ENCODE measurements around the gene CLIP2.
"Not testable (repeated sequence)": the region's sequence is repeated elsewhere in the genome, so short reads cannot be mapped to it uniquely, and the experiment has no call there.

The CLIP2 gene

DNA sequence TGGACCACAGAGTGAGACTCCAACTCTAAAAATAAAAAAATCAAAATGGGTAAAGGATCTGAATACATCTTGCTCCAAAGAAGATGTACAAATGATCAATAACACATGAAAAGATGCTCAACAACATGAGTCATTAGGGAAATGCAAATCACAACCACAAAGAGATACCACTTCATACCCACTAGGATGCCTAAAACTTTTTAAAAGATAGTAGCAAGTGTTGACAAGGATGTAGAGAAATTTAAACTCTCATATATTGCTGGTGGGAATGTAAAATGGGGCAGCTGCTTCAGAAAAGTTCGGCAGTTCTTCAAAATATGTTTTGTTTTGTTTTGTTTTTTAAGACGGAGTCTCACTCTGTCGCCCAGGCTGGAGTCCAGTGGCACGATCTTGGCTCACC, 118.8 kb downstream of the CLIP2 start:
- no peak for DNase-seq

DNA sequence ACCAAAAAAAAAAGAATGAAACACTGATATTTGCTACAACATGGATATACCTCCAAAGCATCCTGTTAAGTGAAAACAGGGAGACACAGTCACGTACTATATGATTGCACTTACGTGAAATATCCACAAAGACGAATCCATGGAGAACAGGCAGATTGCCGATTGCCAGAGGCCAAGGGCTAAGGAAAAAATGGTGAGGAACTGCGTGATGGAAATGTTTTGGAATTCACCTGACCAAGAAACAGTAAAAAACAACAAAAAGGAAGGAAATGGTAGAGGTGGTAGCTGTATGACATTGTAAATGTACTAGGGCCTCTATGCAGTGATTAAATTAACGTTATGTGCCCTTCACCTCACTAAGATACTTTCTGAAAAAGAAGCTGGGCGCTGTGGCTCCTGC, 120.4 kb downstream of the CLIP2 start:
- DNase-seq: no peak

DNA sequence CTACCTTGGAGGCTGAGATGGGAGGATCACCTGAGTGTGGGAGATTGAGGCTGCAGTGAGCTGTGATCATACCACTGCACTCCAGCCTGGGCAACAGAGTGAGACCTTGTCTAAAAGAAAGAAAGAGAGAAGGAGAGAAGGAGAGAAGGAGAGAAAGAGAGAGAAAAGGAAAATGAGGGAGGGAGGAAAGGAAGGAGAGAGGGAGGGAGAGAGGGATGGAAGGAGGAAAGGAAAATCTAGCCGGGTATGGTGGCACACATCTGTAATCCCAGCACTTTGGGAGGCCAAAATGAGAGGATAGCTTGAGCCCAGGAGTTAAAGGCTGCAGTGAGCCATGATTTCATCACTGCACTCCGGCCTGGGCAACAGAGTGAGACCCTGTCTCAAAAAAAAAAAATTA, 121.6 kb downstream of the CLIP2 start:
- DNase-seq: no peak

DNA sequence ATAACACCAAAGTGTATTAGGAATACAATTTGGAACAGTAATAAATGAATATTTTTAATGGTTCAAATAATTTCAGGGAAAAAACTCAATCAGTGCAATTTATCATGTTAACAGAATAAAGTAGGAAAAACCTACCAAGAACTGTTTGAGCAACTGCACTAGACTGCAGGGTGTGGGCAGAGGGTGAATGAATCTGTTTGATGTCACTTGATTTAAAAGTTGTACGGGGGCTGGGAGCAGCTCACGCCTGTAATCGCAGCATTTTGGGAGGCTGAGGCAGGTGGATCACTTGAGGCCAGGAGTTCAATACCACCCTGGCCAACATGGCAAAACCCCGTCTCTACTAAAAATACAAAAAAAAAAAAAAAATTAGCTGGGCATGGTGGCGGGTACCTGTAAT, 122.4 kb downstream of the CLIP2 start:
- DNase-seq: not testable (repeated sequence)

DNA sequence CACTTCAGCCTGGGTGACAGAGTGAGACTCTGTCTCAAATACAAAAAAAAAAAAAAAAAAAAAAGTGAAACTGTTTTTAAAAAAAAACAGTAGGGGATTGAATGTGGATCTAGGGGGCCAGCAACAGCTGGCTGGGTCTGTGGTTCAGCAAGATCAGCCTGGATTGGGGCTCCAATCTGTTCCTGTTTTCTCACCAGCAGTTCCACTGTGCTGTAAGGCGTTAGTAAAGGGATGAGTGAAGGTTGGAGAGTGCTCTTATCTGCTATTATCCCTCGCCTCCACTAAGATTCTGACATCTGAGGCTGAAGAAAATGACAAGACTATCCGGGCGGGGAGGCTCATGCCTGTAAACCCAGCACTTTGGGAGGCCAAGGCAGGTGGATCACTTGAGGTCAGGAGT, 122.8 kb downstream of the CLIP2 start:
- peak; percentile 56 for DNase-seq

DNA sequence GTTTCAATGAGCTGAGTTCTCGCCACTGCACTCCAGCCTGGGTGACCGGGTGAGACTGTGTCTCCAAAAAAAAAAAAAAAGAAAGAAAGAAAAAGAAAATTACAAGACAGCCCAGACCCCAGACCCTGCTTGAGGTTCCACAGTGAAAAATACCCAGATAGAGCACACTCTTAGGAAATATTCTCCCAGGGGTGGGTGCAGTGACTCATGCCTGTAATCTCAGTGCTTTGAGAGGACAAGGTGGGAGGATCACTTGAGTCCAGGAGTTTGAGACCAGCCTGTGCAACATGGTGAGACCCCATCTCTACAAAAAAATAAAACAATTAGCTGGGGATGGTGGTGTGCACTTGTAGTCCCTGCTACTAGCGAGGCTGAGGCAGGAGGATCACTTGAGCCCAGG, 123.4 kb downstream of the CLIP2 start:
- no peak for DNase-seq

DNA sequence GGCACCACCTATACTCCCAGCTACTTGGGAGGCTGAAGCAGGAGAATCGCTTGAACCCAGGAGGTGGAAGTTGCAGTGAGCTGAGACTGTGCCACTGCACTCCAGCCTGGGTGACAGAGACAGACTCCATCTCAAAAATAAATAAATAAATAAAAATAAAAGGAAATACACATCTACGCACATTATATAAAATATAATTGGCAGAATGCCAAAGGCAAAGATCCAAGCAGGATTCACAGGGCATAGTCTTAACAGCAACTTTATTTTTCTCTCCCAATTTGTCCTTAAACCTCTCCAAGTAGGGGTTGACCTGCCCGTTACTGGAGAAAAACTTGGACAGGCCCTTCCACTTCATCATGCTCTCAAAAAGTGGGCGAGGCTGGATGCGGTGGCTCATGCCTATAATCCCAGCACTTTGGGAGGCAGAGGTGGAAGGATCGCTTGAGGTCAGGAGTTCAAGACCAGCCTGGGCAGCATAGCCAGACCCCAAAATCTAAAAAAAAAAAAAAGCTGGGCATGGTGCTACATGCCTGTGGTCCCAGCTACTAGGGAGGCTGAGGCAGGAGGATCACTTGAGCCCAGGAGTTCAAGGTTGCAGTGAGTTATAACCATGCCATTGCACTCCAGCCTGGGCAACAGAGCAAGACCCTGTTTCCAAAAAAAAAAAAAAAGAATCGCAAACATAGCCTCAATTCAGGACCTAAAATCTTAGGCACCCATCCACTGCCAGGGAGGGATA, 125.6 kb downstream of the CLIP2 start:
- not testable (repeated sequence) for DNase-seq

DNA sequence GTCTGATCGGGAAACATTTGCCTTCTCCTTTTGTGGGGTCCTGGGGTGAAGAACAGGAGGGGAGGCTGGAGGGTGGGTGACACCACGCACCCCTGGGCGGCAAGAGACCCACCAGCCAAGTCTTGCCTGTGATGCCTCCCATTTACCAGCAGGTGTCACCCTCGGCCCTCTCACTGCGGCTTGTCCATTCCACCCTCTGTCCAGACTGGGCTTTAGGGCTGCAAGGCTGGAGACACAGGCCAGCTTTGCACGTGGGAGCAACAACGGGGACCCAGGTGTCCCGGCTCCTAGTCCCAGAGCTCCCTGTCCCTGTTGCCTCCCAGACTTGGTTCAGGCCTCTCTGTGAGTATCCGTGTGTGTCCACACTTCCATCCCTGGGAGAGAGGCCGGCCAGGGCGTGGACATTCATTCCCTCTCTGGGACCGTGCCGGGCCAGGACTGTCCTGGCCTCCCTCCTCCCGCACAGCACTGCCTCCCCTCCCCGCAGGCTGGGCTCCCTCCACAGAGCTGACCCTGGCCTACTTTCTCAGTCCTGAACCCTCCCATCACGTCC, 128.3 kb downstream of the CLIP2 start:
- peak; percentile 74 for DNase-seq

DNA sequence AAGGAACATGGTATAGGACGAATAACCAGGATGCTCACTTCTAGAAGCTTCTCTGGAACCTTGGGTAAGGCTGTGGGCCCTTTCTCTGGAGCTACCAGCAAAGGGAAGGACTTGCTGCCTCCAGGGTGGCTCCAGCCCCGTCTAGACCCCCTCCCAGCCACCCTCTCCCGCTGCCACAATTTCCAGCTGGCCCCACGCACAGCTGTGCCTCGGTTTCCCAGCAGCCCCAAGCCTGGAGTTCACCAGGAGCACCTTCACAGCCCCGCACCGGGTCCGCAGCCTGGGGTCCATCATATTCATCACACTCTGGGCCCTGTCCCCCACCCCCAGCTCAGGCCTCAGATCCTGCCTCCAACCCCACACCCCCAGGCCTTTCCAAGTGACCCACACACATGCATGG, 128.9 kb downstream of the CLIP2 start:
- DNase-seq: no peak

DNA sequence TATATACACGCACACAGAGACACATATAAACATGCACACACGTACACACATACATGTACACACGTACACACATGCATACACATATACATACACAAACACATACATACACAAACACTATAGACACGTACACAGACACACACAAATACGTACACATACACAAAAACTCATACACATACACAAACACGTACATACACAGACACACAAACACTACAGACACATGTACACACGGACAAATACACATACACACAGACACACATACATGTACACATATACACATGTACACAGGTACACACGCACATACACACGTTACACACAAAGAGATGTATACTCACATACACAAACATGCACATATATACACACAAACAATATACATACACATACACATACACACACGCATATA, 129.3 kb downstream of the CLIP2 start:
- no peak for DNase-seq

DNA sequence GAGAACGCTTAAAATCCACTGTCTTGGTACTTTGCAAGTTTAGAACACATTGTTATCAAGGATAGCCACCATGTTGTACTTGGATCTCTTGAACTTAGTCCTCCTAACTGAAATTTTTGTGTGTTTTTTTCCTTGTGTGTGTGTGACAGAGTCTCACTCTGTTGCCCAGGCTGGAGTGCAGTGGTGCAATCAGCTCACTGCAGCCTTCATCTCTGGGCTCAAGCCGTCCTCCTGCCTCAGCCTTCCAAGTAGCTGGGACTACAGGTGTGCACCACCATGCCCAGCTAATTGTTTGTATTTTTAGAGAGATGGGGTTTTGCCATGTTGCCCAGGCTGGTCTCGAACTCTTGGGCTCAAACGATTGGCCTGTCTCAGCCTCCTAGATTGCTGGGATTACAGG, 130.0 kb downstream of the CLIP2 start:
- not testable (repeated sequence) for DNase-seq

DNA sequence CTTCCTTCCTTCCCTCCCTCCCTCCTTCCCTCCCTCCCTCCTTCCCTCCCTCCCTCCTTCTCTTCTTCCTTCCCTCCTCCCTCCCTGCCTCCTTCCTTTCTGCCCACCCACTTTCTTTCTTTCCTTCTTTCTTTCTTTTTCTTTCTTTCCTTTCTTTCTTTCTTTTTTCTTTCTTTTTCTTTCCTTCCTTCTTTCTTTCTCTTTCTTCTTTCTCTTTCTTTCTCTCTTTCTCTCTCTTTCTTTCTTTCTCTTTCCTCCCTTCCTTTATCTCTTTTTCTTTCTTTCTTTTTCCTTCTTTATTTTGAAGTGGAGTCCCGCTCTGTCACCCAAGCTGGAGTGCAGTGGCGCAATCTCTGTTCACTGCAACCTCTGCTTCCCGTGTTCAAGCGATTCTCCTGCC, 130.8 kb downstream of the CLIP2 start:
- DNase-seq: no peak

DNA sequence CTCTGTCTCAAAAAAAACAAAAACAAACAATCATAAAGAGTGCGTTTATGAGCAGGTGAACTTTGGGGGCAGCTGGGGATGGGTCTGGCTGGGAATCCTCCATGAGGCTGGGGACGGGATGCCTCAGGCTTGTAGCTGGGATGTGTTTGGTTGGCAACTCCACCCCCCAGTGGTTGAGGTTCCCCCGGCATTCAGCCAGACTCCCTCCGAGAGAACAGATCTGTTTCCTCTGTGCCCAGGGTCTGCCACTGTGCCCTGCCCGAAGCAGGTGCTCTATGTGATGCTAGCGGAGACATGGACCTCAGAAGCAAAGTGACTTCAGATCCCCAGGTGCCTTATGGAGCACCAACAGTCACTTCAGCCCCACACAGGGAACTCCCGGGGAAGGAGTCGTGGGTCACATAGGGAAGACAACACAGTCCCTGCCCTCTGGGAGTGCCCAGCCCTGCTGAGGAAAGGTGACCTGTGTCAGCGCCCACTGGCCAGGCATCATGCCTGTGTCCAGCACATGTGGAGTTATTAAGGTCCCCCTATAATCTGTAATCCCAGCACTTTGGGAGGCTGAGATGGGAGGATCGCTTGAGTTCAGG, 135.2 kb downstream of the CLIP2 start:
- no peak for DNase-seq

DNA sequence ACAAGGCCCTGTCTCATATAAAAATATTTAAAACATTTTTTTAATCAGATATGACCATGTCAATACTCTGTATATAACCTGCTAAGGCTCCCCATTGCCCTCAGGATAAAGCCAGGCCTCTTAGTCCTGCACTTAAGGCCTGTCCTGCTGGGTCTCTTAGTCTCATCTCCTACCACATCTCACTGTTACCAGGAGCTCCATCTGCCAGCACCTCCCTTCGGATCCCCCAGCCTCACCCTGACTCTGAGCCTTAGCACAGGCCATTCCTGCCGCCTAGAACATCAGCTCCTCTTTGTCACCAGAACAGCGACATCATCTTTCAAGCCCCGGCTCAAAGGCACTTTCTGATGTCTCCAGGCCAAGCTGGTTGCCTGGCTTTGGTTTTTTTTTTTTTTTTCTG, 138.8 kb downstream of the CLIP2 start:
- no peak for DNase-seq

DNA sequence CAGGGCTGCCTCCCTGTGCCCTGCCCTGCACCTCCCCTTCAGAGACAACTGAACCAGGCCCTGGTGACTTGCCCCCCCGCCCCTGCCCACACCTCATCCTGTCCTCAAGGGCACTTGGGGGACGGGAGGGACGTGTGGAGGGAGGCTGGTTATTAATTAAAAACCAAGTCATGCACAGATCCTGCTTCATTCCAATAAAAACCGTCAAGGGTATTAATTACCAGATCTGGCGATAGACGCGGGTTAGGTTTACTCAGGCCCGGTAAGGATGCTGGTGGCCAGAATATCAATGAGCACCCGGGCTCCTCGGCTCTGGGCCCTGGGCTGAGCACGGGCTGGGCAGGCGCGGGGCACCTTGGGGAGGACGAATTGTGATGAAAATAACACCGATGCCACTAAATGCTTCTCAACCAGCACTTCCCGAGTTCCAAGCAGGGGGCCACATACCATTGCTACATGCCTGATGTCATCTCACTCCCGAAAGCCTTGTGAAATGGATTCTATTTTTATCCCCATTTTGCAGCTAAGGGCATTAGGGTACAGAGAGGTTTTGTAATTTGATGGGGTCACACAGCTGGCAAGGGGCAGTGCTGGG, 140.0 kb downstream of the CLIP2 start:
- no peak for DNase-seq

DNA sequence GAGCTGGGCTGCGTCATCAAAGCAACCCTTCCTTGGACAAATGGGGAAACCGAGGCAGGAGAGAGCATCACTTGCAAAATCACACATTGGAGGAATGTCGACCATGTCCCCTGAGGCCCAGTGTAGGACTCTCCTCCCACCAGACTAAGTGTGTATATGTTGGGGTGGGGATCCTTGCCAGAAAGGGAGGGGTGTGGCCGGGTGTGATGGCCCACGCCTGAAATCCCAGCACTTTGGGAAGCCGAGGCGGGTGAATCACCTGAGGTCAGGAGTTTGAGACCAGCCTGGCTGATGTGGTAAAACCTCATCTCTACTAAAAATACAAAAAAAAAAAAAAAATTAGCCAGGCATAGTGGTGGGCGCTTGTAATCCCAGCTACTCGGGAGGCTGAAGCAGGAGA, 141.2 kb downstream of the CLIP2 start:
- not testable (repeated sequence) for DNase-seq

DNA sequence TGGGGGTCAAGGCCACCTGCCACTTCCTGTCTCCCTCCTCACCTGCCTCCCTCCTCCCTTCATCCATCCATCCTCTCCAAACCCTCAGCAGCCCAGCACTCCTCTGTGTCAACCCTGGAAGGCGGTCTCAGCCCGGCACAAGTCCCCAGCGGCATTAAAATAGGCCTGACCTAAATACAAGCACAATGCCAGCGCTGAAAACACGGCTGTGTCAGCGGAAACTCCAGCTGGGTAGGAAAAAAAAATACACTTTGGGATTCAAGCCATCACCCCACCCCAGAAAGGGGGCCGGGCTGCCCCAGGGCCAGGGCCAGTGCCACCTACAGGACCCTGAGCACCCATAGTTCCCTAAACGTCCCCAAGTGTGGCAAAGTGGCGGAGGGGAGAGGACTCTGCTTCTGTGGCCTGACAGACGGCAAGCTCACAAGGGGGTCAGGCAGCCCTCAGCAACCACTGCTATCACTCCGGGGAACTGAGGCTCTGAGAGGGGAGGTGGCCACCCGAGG, 141.8 kb downstream of the CLIP2 start:
- no peak for DNase-seq

DNA sequence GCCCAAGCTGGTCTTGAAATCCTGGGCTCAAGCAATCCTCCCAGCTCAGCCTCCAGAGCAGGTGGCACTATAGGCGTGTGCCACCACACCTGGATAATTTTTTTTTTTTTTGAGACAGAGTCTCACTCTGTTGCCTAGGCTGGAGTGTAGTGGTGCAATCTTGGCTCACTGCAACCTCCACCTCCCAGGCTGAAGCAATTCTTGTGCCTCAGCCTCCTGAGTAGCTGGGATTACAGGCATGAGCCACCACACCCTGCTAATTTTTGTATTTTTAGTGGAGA, 148.0 kb downstream of the CLIP2 start:
- not testable (repeated sequence) for DNase-seq

DNA sequence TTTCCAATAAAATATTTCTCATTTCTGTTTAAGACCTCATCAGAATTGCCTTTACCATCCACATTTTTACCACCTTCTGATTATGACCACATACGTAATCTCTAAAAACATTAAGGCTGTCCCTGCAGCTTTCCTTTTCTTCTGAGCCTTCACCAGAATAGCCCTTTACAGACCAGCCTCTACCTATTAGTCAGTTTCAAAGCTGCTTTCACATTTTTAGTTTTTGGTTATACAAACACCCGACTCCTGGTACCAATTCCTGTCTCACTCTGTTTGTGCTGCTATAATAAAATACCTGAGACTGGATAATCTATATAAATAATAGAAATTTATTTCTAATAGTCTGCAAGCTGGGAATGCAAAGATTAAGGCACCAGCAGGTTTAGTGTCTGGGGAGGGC, 149.1 kb downstream of the CLIP2 start:
- no peak for DNase-seq

DNA sequence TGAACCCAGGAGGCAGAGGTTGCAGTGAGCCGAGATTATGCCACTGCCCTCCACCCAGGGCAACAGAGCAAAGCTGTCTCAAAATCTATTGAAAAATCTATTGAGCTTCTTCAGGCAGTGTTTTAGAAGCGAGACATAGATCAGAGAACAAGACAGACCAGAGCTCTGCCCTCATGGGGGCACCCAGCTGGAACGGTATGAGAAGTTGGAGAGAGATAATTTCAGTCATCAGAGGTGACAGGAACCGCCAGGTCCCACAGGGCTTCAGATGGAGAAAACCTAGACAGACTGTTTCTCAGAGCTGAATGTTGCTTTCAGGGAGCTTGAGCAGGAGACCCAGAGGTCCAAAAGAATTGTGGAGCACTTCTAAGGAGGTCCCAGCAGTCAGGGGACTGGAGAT, 150.3 kb downstream of the CLIP2 start:
- DNase-seq: no peak

DNA sequence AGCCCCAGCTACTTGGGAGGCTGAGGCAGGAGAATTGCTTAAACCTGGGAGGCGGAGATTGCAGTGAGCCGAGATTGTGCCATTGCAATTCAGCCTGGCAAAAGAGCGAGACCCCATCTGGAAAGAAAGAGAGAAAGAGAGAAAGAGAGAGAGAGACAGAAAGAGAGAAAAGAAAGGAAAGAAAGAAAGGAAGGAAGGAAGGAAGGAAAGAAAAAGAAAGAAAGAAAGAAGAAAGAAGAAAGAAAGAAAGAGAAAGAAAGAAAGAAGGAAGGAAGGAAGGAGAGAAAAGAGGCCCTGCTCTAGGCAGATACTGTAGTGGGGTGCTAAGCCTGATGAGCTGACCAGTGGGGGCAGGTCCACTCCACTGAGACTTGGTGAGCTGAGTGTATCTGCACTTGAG, 150.9 kb downstream of the CLIP2 start:
- not testable (repeated sequence) for DNase-seq

DNA sequence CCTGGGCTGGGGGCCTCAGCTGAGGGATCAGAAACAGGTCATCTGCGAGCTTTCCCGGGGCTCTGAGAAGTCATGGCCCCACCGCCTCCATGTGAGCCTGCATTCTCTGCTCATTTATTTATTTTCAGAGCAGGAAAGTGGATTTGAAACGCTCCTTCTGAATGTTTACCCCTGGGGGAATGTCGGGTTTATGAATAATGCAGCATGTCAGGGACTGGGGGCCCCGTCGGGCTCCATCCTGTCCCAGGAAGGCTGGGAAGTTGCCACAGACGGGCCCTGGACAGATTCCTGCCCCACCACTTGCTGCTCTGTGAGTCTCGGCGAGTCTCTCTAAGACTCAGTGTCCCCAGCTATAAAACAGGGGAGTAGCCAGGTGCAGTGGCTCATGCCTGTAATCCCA, 152.6 kb downstream of the CLIP2 start:
- no peak for DNase-seq

DNA sequence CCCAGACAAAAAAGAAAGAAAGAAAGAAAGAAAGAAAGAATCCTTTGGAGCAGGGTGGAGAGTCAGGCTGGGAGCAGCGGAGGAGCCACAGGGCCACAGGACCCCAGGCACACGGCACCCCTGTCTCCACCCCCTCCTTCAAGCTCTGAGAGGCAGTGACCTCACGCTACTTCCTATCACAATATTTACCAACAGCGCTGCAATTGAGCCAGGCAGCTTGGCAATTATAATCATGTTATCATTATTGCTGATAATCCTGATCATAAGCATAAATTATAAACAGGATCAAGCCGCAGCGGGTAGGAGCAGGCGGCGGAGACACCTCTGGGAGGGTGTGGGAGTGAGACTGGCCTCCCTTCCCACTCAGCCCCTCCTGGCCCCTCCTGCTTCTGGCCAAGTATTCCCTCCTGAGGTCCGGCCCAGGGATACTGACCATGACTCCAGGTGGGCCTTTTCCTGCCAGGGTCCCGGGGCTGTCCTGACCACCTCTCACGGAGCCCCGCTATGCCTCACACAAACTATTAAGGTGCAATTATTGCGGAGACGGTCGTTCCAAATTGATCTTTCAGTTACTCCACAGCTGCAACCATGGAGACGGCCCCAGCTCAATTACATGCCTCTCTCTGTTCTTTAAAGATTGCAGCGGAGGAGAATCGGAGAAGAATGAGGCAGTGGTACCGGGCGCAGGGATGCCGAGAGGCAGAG, 154.5 kb downstream of the CLIP2 start:
- no peak for DNase-seq

DNA sequence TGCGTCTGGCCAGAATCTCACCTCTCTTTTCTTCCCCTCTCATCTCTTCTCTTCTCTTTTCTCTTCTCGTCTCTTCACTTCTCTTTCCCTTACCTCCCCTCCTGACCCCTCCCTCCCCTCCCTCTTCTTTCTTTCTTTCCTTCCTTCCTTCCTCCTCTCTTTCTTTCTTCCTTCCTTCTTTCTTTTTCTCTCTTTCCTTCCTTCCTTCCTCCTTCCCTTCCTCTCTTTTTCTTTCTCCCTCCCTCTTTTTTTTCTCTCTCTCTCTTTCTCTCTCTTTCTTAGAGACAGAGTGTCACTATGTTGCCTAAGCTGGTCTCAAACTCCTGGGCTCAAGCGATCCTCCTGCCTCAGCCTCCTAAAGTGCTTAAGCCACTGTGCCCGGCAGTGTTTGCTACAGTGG, 159.9 kb downstream of the CLIP2 start:
- DNase-seq: no peak

All from hematopoietic multipotent progenitor cell treated with erythropoietin and hydrocortisone succinate and interleukin-3 and kit ligand, for 4 days (in vitro differentiated cells).